OCI-LY7 (cell line): ENCODE data around the gene RAPGEF5.

ENCODE experiments used
- CTCF ChIP-seq: fragments of 200-600 bp; sonication (generic); conservative IDR thresholded peaks from 2 replicates; pipeline ENCODE4 v1.5.1; 2014; ENCODE audit warnings: mild to moderate bottlenecking, antibody characterized with exemption, low read length, moderate library complexity, mixed read lengths
- EZH2phosphoT487 ChIP-seq: fragments of 200-600 bp; sonication (generic); IDR thresholded peaks from 2 replicates; pipeline ENCODE4 v1.6.1; 2018; ENCODE audit warnings: low read depth, borderline replicate concordance, mild to moderate bottlenecking, mixed run types, antibody characterized with exemption, low read length, moderate library complexity, mixed read lengths

- TF ChIP-seq CTCF (peak; percentile 93), EZH2phosphoT487 (no peak)
These were observed 273.9 kb downstream of the RAPGEF5 start for GRCh38 chr7:22082886-22083703.
